ENCODE measurements around the gene B3GNT4. TPM values are rescaled to one million over a fixed set of nuclear protein-coding genes. Genes with fewer than 3 reads are reported as not detected.

Gene B3GNT4
- total and polyA plus RNA-seq, 2 of the 13 experiments (the other 11 are each of a cell fraction or from before 2014, with no cell fraction given): 0.04 to 0.21 TPM

- TF ChIP-seq ATF5 (CRISPR knock-in tag; IDR thresholded peaks at IDR 0.05; ENCODE audit: low read depth) (peak; percentile 89; the same call in 1 of the 2 replicates), EEA1 (CRISPR knock-in tag; IDR thresholded peaks at IDR 0.05; ENCODE audit: borderline replicate concordance) (peak; percentile 93), ZNF343 (CRISPR knock-in tag; IDR thresholded peaks at IDR 0.05) (peak; percentile 61; the same call in 1 of the 2 replicates), AKAP8 (CRISPR knock-in tag; IDR thresholded peaks at IDR 0.05) (0 out of 2 replicates have a peak, but pooled peaks have one; percentile 27), SCMH1 (CRISPR knock-in tag; IDR thresholded peaks at IDR 0.05; ENCODE audit: borderline replicate concordance) (no peak), MED1 (CRISPR knock-in tag; IDR thresholded peaks at IDR 0.05) (peak; percentile 48; the same call in 1 of the 2 replicates), FOSL2 (CRISPR knock-in tag; IDR thresholded peaks at IDR 0.05) (peak; percentile 18; the same call in 1 of the 2 replicates), ZBTB7B (CRISPR knock-in tag; IDR thresholded peaks at IDR 0.05) (no peak), ZNF431 (CRISPR knock-in tag; IDR thresholded peaks at IDR 0.05; ENCODE audit: borderline replicate concordance, low read depth) (peak; percentile 95; the same call in 1 of the 2 replicates), ZNF547 (CRISPR knock-in tag; IDR thresholded peaks at IDR 0.05) (peak; percentile 70; the same call in 1 of the 2 replicates), MBD4 (IDR thresholded peaks at IDR 0.05; ENCODE audit: borderline replicate concordance, low read length) (no peak), FOSL1 (CRISPR knock-in tag; IDR thresholded peaks at IDR 0.05; ENCODE audit: borderline replicate concordance) (peak; percentile 38; the same call in 1 of the 2 replicates), ZMYM3 (CRISPR knock-in tag; IDR thresholded peaks at IDR 0.05) (no peak), STAG1 (CRISPR knock-in tag; IDR thresholded peaks at IDR 0.05) (no peak), ZBTB7A (CRISPR knock-in tag; IDR thresholded peaks at IDR 0.05) (peak; percentile 79; the same call in 1 of the 2 replicates), ZIK1 (CRISPR knock-in tag; IDR thresholded peaks at IDR 0.05; ENCODE audit: borderline replicate concordance, low read depth) (peak; percentile 81; the same call in 1 of the 2 replicates), NR0B2 (CRISPR knock-in tag; IDR thresholded peaks at IDR 0.05) (peak; percentile 96), HOXA5 (CRISPR knock-in tag; IDR thresholded peaks at IDR 0.05) (peak; percentile 68; the same call in 1 of the 2 replicates), KMT2A (CRISPR knock-in tag; IDR thresholded peaks at IDR 0.05) (no peak), ZNF556 (CRISPR knock-in tag; IDR thresholded peaks at IDR 0.05; ENCODE audit: borderline replicate concordance) (0 out of 2 replicates have a peak, but pooled peaks have one; percentile 19), SOX13 (IDR thresholded peaks at IDR 0.05) (no peak; the same call in 1 of the 2 replicates), SOX13 (CRISPR knock-in tag; conservative IDR thresholded peaks at IDR 0.05 in 1 of 2, IDR thresholded peaks at IDR 0.05 in 1 of 2) (peak in 1 of 2 experiments; percentile 32; a peak in 1 of 4 replicates), SYNCRIP (IDR thresholded peaks at IDR 0.05; ENCODE audit: insufficient read depth, low read depth, low read length) (no peak), LBX2 (CRISPR knock-in tag; IDR thresholded peaks at IDR 0.05; ENCODE audit: borderline replicate concordance) (peak; percentile 95; the same call in 1 of the 2 replicates), IKZF4 (CRISPR knock-in tag; IDR thresholded peaks at IDR 0.05; ENCODE audit: borderline replicate concordance, low read depth, not compliant biosample characterization) (peak; percentile 95), FOXJ3 (CRISPR knock-in tag; IDR thresholded peaks at IDR 0.05; ENCODE audit: borderline replicate concordance) (no peak), HES4 (CRISPR knock-in tag; IDR thresholded peaks at IDR 0.05; ENCODE audit: borderline replicate concordance) (peak; percentile 98)
Observed at GRCh38 chr12:122226366-122227125, 23.0 kb downstream of the B3GNT4 start (continued).

Data from HepG2 (cell line).